Fibroblast of lung (primary cell): ENCODE data around the gene AK4. TPM values are rescaled to one million over a fixed set of nuclear protein-coding genes. Genes with fewer than 3 reads are reported as not detected.

Experiments used
- DNase-seq, 2 donors: peaks; one replicate each; pipeline versions ENCODE4 v3.0.0 to v3.0.0-alpha.2; 2010; ENCODE audit warnings: low read depth in 2 of 2
- H2AFZ ChIP-seq: 2 replicates; pipeline ENCODE4 v1.5.1; 2012; ENCODE audit warnings: low read length, control low read depth, inconsistent platforms
- H3K27ac ChIP-seq: 2 replicates; pipeline ENCODE4 v1.5.1; 2011; ENCODE audit warnings: low read length, control low read depth; ENCODE audit not compliant: insufficient read depth
- H3K27me3 ChIP-seq: 2 replicates; pipeline ENCODE4 v1.5.1; 2011; ENCODE audit warnings: mild to moderate bottlenecking, low read length; ENCODE audit not compliant: control insufficient read depth, insufficient read depth
- H3K36me3 ChIP-seq: 2 replicates; pipeline ENCODE4 v1.5.1; 2011; ENCODE audit warnings: low read length; ENCODE audit not compliant: control insufficient read depth, insufficient read depth
- H3K4me1 ChIP-seq: 2 replicates; pipeline ENCODE4 v1.5.1; 2011; ENCODE audit warnings: low read length; ENCODE audit not compliant: control insufficient read depth, insufficient read depth; ENCODE audit errors: extremely low read depth
- H3K4me2 ChIP-seq: 2 replicates; pipeline ENCODE4 v1.5.1; 2011; ENCODE audit warnings: low read length, control low read depth; ENCODE audit not compliant: insufficient read depth; ENCODE audit errors: extremely low read depth
- H3K4me3 ChIP-seq, 4 experiments: fragments of 200-600 bp in 1 of 4; sonication (generic) in 1 of 4; replicated peaks in 1 of 4; 2 replicates each; pipeline ENCODE4 v1.5.1; 2011 to 2016; ENCODE audit warnings: low read length in 4 of 4, low read depth in 3 of 4, mild to moderate bottlenecking in 3 of 4, control low read depth in 2 of 4, inconsistent platforms in 1 of 4, mixed read lengths in 1 of 4; ENCODE audit not compliant: insufficient read depth in 1 of 4; ENCODE audit errors: control extremely low read depth in 1 of 4
- H3K79me2 ChIP-seq: 2 replicates; pipeline ENCODE4 v1.5.1; 2012; ENCODE audit warnings: mild to moderate bottlenecking, low read length, inconsistent platforms; ENCODE audit not compliant: control insufficient read depth, insufficient read depth
- H3K9ac ChIP-seq: 2 replicates; pipeline ENCODE4 v1.5.1; 2011; ENCODE audit warnings: mild to moderate bottlenecking, low read length, control low read depth; ENCODE audit not compliant: insufficient read depth
- H3K9me3 ChIP-seq: 2 replicates; pipeline ENCODE4 v1.5.1; 2012; ENCODE audit warnings: low read depth, low read length; ENCODE audit not compliant: control insufficient read depth, insufficient read depth
- H4K20me1 ChIP-seq: 2 replicates; pipeline ENCODE4 v1.5.1; 2011; ENCODE audit warnings: low read length; ENCODE audit not compliant: control insufficient read depth, insufficient read depth; ENCODE audit errors: extremely low read depth
- EZH2 ChIP-seq: IDR thresholded peaks from 2 replicates; pipeline ENCODE4 v1.5.1; 2012; ENCODE audit warnings: low read length, control low read depth, mild to moderate bottlenecking; ENCODE audit errors: missing control alignments
- polyA plus RNA-seq, 2 donors: library from polyadenylated mRNA; depleted of rRNA in 1 of 2; stranded (reverse) in 1 of 2; unstranded in 1 of 2; fragments of >200 nt; gene quantifications; 2 replicates each; pipeline ENCODE4 v1.2.1, GENCODE V29; 2011 to 2012; ENCODE audit warnings: missing spikeins in 1 of 2
- total RNA-seq: library from RNA; depleted of rRNA; stranded (reverse); fragments of >200 nt; gene quantifications from 2 replicates; pipeline ENCODE4 v1.2.1, GENCODE V29; 2014
- TF ChIP-seq, protein P1 (sequence below), 2 donors: IDR thresholded peaks in 1 of 2; conservative IDR thresholded peaks in 1 of 2; 1 replicate in 1 of 2; 2 replicates in 1 of 2; pipeline ENCODE4 v1.5.1; 2011 to 2012; ENCODE audit warnings: low read length in 2 of 2, control low read depth in 1 of 2, inconsistent platforms in 1 of 2, low read depth in 1 of 2, mild to moderate bottlenecking in 1 of 2

AK4 gene
- total and polyA plus RNA-seq, 2 donors (not counting 1 experiment from before 2014, with no cell fraction given): 6.3 to 49.3 TPM

DNA sequence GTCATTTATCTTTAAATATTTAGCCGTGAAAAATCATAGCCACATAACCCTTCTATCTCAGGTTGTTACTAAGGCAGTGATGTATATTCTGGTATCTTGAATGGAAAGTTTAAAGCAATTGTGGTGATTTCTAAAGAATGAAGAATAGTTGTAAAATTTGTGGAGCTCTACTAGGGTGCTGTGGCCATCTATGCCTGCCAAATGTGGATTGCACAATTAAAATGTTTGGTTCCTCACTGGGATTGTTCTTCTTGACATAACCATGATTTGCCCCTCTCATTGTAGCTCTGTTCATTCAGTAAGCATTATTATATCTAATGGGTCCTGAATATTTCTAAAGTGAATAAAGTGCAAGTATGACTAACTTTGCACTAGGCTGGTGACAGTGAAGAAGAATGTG is 50.1 kb downstream of the AK4 start:
- no peaks in the 10 kb centered on the region for H3K79me2 ChIP-seq
- H3K9me3 ChIP-seq: no peaks in the 10 kb centered on the region
- peak in 1 of 2 donors; percentile 21 for DNase-seq

DNA sequence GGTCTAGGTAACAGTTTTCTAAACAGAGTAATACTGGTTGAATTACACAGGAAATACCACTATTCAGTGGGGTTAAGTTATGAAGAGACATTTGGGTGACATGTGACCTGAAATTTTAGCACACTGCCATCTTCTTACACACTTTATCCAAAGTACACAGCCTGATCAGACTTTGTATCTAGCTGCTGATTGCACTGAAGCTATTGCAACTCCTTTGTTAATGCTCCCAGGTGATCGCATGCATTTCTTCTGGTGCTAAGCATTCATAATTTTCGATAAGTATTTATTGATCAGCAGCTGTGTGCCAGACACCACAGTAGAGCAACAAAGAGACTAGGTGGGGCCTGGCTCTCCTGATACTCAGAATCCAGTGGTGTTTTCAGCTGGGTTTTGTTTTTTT is 52.4 kb downstream of the AK4 start:
- Histone ChIP-seq H3K27ac (no peak overlapping the region), H2AFZ (no peak overlapping the region), H3K4me3 (no peak overlapping the region), H3K4me1 (no peaks in the 10 kb centered on the region), H3K27me3 (no peaks in the 10 kb centered on the region), H4K20me1 (no peaks in the 10 kb centered on the region), H3K9me3 (no peaks in the 10 kb centered on the region), H3K79me2 (no peaks in the 10 kb centered on the region), H3K4me2 (no peak overlapping the region), H3K9ac (no peak overlapping the region), H3K36me3 (no peaks in the 10 kb centered on the region)
- DNase-seq: no peak
- TF ChIP-seq EZH2: no peak
- TF ChIP-seq, protein P1, sequence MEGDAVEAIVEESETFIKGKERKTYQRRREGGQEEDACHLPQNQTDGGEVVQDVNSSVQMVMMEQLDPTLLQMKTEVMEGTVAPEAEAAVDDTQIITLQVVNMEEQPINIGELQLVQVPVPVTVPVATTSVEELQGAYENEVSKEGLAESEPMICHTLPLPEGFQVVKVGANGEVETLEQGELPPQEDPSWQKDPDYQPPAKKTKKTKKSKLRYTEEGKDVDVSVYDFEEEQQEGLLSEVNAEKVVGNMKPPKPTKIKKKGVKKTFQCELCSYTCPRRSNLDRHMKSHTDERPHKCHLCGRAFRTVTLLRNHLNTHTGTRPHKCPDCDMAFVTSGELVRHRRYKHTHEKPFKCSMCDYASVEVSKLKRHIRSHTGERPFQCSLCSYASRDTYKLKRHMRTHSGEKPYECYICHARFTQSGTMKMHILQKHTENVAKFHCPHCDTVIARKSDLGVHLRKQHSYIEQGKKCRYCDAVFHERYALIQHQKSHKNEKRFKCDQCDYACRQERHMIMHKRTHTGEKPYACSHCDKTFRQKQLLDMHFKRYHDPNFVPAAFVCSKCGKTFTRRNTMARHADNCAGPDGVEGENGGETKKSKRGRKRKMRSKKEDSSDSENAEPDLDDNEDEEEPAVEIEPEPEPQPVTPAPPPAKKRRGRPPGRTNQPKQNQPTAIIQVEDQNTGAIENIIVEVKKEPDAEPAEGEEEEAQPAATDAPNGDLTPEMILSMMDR (conservative IDR thresholded peaks at IDR 0.05 in 1 of 2, IDR thresholded peaks at IDR 0.05 in 1 of 2; ENCODE audit: low read depth in 1 of 2, low read length in 2 of 2): no peak

More for the DNA sequence above, 50.1 kb downstream of the AK4 start:
- TF ChIP-seq, protein P1 (conservative IDR thresholded peaks at IDR 0.05 in 1 of 2, IDR thresholded peaks at IDR 0.05 in 1 of 2; ENCODE audit: low read depth in 1 of 2, low read length in 2 of 2): no peak
- no peak for TF ChIP-seq EZH2
- Histone ChIP-seq H3K4me3 (no peak overlapping the region), H4K20me1 (no peaks in the 10 kb centered on the region), H3K9ac (no peak overlapping the region), H3K27me3 (no peaks in the 10 kb centered on the region), H3K27ac (no peak overlapping the region), H3K4me2 (no peak overlapping the region), H3K4me1 (no peaks in the 10 kb centered on the region), H2AFZ (no peak overlapping the region), H3K36me3 (no peaks in the 10 kb centered on the region)

DNA sequence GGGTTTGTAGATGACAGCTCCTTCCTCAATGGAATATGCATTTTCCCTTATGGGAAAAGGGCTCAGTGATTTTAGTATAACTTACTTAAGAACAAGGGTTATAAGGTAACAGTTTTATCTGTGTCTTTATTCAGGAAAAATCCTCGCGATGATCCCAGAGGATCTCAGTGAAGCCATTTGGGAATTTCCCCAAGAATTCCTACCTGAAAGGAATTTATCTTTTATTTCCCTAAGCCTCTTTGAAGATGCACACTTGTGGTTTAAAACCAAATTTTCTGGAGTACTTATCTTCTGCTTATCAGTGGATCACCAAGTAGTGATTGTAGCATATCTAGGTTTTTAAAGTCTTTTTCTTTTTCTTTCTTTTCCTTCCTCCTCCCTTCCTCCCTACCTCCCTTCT is 58.8 kb downstream of the AK4 start:
- TF ChIP-seq, protein P1 (conservative IDR thresholded peaks at IDR 0.05 in 1 of 2, IDR thresholded peaks at IDR 0.05 in 1 of 2; ENCODE audit: low read depth in 1 of 2, low read length in 2 of 2): no peak
- DNase-seq: no peak
- Histone ChIP-seq H3K27me3 (no peaks in the 10 kb centered on the region), H3K27ac (no peak overlapping the region), H3K36me3 (no peaks in the 10 kb centered on the region), H2AFZ (no peak overlapping the region), H3K4me1 (no peaks in the 10 kb centered on the region), H3K79me2 (no peaks in the 10 kb centered on the region), H3K9ac (no peak overlapping the region), H3K4me2 (no peak overlapping the region), H3K4me3 (no peak overlapping the region), H4K20me1 (no peaks in the 10 kb centered on the region), H3K9me3 (no peaks in the 10 kb centered on the region)
